ENCODE results near the gene ATAD3C. TPM values are rescaled to one million over a fixed set of nuclear protein-coding genes. Genes with fewer than 3 reads are reported as not detected.
A peak's percentile ranks its signal among the peaks of the same experiment; 100 is the strongest.

Gene ATAD3C
- total and polyA plus RNA-seq, 2 of the 8 experiments (the other 6 are each of a cell fraction or from before 2014, with no cell fraction given) = 2.0 to 2.7 TPM

- Histone ChIP-seq H3K79me1 (ENCODE audit: low read depth, low read length) (no peaks in the 10 kb centered on the region), H3K4me1 (replicated peaks in 1 of 4; ENCODE audit: control insufficient read depth in 3 of 4, insufficient read depth in 4 of 4, low read length in 3 of 4) (peaks cover 0 to 38% (median 31%) of the 10 kb centered on the region in 4 experiments; a peak in 6 of 7 replicates), H3K23ac (ENCODE audit: insufficient read length) (no peak overlapping the region), H3K4me2 (ENCODE audit: insufficient read depth in 1 of 2, low read depth in 2 of 2, low read length in 2 of 2) (peak overlapping the region in 1 of 2 experiments; percentile 54; a peak in 1 of 4 replicates), H2BK12ac (ENCODE audit: low read depth, low read length) (no peak overlapping the region), H4K20me1 (replicated peaks in 1 of 2; ENCODE audit: control insufficient read depth in 1 of 2, insufficient read depth in 2 of 2, low read length in 2 of 2) (peaks cover 4 to 7% of the 10 kb centered on the region in 2 experiments), H3K18ac (ENCODE audit: extremely low read depth, low read length) (no peak overlapping the region), H3K27me3 (replicated peaks in 1 of 4; ENCODE audit: control insufficient read depth in 3 of 4, extremely low read depth in 1 of 4, insufficient read depth in 3 of 4, low read length in 3 of 4) (peaks cover 0 to 3% (median 0%) of the 10 kb centered on the region in 4 experiments; a peak in 2 of 7 replicates), H2BK5ac (ENCODE audit: low read depth, low read length) (no peak overlapping the region), H3K56ac (replicated peaks; ENCODE audit: insufficient read length, low read depth, low read length) (no peak overlapping the region), H4K8ac (ENCODE audit: extremely low read depth, insufficient read depth, low read length) (peak overlapping the region; percentile 2; the same call in 1 of the 2 replicates), H4K91ac (replicated peaks; ENCODE audit: insufficient read length, low read length) (no peak overlapping the region), H3K36me3 (ENCODE audit: control insufficient read depth in 2 of 4, insufficient read depth in 4 of 4, low read length in 3 of 4) (peaks cover 0 to 7% (median 0%) of the 10 kb centered on the region in 4 experiments; a peak in 1 of 8 replicates), H2BK15ac (ENCODE audit: low read length) (no peak overlapping the region), H4K5ac (ENCODE audit: insufficient read length, low read depth, low read length) (no peak overlapping the region), H3K9ac (replicated peaks in 1 of 4; ENCODE audit: extremely low read depth in 1 of 4, low read depth in 3 of 4, low read length in 3 of 4) (no peak overlapping the region), H2AFZ (ENCODE audit: low read length) (no peak overlapping the region), H3K79me2 (ENCODE audit: control insufficient read depth in 1 of 2, insufficient read depth in 2 of 2, low read length in 2 of 2) (peaks cover 0 to 8% of the 10 kb centered on the region in 2 experiments; a peak in 1 of 4 replicates), H3K23me2 (ENCODE audit: low read depth, low read length) (peaks cover 18% of the 10 kb centered on the region; the same call in 1 of the 2 replicates), H3K4me3 (ENCODE audit: extremely low read depth in 1 of 4, insufficient read depth in 2 of 4, low read depth in 3 of 4, low read length in 4 of 4) (no peak overlapping the region), H3K9me3 (ENCODE audit: insufficient read depth in 2 of 2, low read depth in 1 of 2, low read length in 1 of 2) (no peaks in the 10 kb centered on the region), H3K4ac (replicated peaks; ENCODE audit: insufficient read length, low read depth, low read length) (no peak overlapping the region), H3K27ac (ENCODE audit: low read depth, low read length) (no peak overlapping the region), H2BK20ac (ENCODE audit: low read length) (no peak overlapping the region), H3K14ac (ENCODE audit: insufficient read length) (no peak overlapping the region), H2AK5ac (ENCODE audit: low read depth, low read length) (0 out of 2 replicates have a peak overlapping the region, but pooled peaks have one; percentile 5), H2BK120ac (replicated peaks; ENCODE audit: low read depth, low read length) (no peak overlapping the region)
- DNase-seq (ENCODE audit: low read depth in 1 of 2, low spot score in 2 of 2) = no peak
- ChIA-PET POLR2A (ENCODE audit: partially characterized antibody) (interaction anchor here (0.5 to 22.9 kb wide), 10 partner anchors 9 to 343 kb away, joined by 3 to 515 read pairs (median 5); partner anchors contain the start of genes ANKRD65, CCNL2 and MRPL20), CTCF (ENCODE audit: partially characterized antibody) (interaction anchor here (0.6 to 3.0 kb wide), 12 partner anchors 9 to 135 kb away, joined by 3 to 20 read pairs (median 5); partner anchors contain the start of genes ATAD3C and CCNL2)
- FAIRE-seq = no peak
- 92% methylated on average over 31 of the region's 31 CpGs; no CpG with 5 or more reads in 1 of the 2 experiments for whole genome bisulfite sequencing, 2 experiments (ENCODE audit: extremely low coverage in 1 of 2, insufficient coverage in 1 of 2, insufficient read length in 1 of 2, insufficient replicate concordance in 2 of 2, low coverage in 1 of 2, low lambda C conversion rate in 2 of 2, missing lambda C conversion rate in 1 of 2)
- no peak for TF ChIP-seq MAX (IDR thresholded peaks at IDR 0.05)
- TF ChIP-seq KDM5A (IDR thresholded peaks at IDR 0.05; ENCODE audit: low read length) = no peak
- no peak for TF ChIP-seq SIRT6 (IDR thresholded peaks at IDR 0.05; ENCODE audit: low read length)
- no peak for TF ChIP-seq POLR2AphosphoS5 (IDR thresholded peaks at IDR 0.05; ENCODE audit: low read depth, low read length)
- no peak for TF ChIP-seq JUND (IDR thresholded peaks at IDR 0.05; ENCODE audit: low read length)
- no peak for TF ChIP-seq RNF2 (IDR thresholded peaks at IDR 0.05; ENCODE audit: borderline replicate concordance, low read depth, low read length, missing control alignments, poor library complexity, severe bottlenecking)
- TF ChIP-seq PHF8 (conservative IDR thresholded peaks at IDR 0.05; ENCODE audit: low read depth, low read length) = no peak
- TF ChIP-seq CEBPB (IDR thresholded peaks at IDR 0.05; ENCODE audit: low read depth, low read length) = no peak
- TF ChIP-seq CBX5 (IDR thresholded peaks at IDR 0.05; ENCODE audit: low read depth, low read length) = no peak
- TF ChIP-seq SRF (IDR thresholded peaks at IDR 0.05; ENCODE audit: low read depth, low read length) = no peak
- no peak for TF ChIP-seq TAF7 (optimal IDR thresholded peaks at IDR 0.05; ENCODE audit: borderline replicate concordance, low read depth, low read length)
These were observed 12.2 kb upstream of the ATAD3C start for GRCh38 chr1:1437033-1437903.

Data from H1 (cell line).